Glomerular endothelial cell (primary cell): ENCODE measurements around the gene ACSL5. TPM values are rescaled to one million over a fixed set of nuclear protein-coding genes. Genes with fewer than 3 reads are reported as not detected.

ENCODE experiments used
- DNase-seq: peaks from one replicate; pipeline ENCODE4 v3.0.0-alpha.2; 2011; ENCODE audit warnings: low read depth, low spot score; ENCODE audit errors: extremely low read depth
- total RNA-seq: library from RNA; depleted of rRNA; stranded (reverse); fragments of >200 nt; gene quantifications from 2 replicates; pipeline ENCODE4 v1.2.3, GENCODE V29; 2015

The ACSL5 gene
- 22.5 and 24.7 TPM in 2 replicates for total RNA-seq

- no peak for DNase-seq
These were observed at the start of gene ACSL5 for GRCh38 chr10:112373912-112374338. TSS of gene ACSL5 (plus strand) at chr10:112374116. CDS start at chr10:112394947, 20,831 bp downstream.

- no peak for DNase-seq
These were observed 46.2 kb upstream of the ACSL5 start for GRCh38 chr10:112327678-112328077.

DNA sequence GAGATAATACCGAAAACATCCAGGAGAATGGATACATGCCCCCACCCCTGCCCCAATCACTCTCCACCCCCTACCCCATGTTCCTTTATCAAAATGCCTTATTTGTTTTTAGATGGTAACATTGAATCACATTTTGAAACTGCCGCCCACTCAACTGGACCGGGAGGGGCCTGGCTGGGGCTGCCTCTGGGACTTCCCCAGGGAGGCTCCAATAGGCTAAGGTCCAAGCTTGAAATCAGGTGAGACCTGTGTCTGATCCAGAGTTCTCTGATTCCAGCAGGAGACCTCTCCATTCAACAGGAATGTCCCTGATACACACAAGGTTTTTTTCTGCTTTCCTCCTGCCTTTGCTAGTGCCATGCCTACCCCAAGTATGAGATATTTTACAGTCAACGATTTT is 43.8 kb upstream of the ACSL5 start:
- no peak for DNase-seq

DNA sequence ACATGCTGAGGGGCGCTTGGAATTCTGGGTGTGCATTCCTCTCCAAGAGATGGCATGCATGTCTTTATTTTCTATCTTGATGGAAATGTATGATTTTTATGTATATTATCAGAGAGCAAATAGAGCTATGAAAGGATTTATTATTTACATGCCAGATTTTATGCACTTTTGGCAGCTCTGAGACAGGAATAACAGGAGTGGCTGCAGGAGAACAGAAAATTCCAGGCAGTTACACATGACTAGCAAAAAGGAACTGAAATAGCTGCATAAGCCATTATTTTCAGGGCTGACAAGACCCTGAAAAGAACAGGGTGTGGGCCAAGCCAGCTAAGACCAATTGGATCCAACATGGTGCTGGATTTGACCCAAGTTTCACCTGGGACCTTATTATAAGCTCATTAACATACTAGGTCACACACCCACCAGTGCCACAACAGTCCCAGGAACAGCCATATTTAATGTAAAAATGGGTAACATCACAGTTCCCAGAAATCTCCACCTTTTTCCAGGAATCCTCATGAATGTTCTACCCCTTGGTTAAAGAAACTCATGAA is 43.2 kb upstream of the ACSL5 start:
- DNase-seq: no peak

DNA sequence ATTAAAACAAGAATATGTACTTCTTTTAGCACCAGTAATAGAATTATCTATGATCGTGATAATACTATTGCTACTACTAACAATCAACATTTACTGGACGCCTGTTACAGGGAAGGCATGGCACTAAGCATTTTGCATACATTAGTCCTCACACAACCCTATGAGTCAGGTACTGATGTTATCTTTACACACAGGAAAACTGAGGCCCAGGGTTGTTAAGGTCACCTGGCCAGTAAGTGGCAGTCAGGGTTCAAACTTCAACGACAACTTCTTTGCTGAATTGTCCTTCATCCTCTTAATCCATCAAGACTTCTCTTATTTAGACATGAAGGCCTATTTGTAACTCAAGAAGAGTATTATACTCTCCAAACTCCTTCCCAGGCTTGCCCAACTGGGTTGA is 41.9 kb upstream of the ACSL5 start:
- DNase-seq: no peak

DNA sequence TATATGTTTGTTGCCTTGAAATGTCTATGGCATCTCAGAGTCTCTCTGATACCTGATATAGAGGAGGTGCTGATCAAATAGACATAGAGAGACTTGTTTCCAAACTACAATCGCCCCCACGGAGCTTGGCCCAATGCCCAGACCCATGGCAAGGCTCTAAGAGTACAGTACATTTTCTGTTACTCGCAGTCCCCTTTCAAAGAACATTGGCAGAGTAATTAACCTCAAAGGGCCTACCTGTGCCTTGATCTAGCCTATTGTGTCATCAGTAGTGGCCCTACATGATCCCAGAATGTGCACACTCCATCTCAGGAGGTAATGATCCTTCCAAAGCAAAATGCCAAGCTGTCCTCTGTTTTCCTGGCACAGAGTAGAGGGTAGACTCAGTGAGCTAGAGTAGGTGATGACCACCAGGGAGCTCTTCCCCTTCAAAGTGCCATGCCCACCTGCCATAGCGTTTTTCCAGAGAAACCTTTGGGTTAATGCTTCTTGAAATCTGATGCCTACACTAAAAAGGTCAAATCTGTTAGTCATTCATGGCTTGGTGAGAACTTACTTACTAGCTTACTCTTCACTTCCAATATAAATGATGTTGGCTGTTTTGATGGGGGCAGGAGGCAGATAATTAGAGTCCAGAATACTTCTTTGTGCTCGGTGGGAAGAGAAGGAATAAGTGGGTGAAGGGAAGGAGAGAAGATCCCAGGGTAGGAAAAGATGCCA is 41.2 kb upstream of the ACSL5 start:
- DNase-seq: no peak

DNA sequence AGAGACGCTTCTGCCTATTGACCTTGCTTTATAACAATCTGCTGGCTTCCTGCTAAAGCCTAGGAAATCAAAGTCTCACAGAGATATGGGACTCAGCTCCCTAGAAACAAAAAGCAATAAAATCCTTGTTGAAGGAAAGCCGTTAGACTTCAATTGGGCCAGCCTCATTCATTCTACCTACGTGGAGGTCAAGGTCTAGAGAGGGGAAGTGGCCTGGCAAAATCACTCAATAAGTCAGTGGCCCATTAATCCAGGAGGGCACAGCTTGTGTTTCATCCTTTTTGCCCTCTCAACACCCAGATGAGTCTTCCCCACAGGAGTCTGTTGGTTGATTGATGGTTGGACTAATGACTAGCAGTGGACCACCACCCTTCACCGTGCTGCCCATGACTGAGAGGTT is 40.5 kb upstream of the ACSL5 start:
- DNase-seq: no peak

GRCh38 chr10:112335111-112335867 is 38.6 kb upstream of the ACSL5 start:
- DNase-seq: no peak

- DNase-seq: no peak
These were observed 38.0 kb upstream of the ACSL5 start for GRCh38 chr10:112335868-112336265.

- no peak for DNase-seq
These were observed 37.2 kb upstream of the ACSL5 start for GRCh38 chr10:112336556-112337201.

DNA sequence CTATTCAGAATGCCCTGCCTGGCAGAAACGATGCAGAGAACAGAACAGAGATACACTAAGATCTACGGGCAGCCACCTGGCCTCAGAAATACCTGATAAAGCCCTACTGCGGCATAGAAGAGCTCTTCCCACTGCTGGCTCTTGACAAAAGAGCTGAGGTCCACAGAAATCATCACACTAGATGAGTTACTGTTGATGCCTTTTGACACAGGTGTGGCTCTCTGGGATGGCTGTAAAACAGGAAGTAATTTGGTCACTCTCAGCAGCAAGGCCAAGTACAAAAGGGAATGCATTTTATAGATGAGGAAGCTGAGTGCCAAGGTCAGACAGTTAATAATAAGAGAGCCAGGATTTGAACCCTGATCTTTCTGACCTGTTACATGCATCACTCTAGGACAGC is 35.0 kb upstream of the ACSL5 start:
- no peak for DNase-seq

- no peak for DNase-seq
These were observed 33.3 kb upstream of the ACSL5 start for GRCh38 chr10:112340601-112341000.

- no peak for DNase-seq
These were observed 30.7 kb upstream of the ACSL5 start for GRCh38 chr10:112343056-112343806.

DNA sequence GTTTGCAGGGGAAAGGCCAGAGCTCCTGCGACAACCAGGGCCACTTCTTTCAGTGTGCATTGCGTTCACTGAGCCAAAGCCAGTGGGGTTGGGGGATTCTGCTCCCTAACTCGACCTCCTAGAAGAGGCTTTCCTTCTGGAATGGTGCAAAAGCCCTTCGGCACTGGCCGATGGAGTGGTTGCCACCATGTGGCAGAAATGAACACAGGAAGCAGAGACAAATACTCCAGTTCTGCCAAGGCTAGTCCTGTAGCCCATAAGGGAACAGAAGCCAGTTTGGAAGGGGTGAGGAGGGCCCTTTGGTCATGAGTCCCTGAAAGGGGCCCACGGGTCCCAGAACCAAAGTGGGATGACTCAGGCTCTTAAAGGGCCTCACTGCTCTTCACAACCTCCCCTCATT is 29.7 kb upstream of the ACSL5 start:
- DNase-seq: no peak

GRCh38 chr10:112345202-112345601 is 28.7 kb upstream of the ACSL5 start:
- DNase-seq: no peak

DNA sequence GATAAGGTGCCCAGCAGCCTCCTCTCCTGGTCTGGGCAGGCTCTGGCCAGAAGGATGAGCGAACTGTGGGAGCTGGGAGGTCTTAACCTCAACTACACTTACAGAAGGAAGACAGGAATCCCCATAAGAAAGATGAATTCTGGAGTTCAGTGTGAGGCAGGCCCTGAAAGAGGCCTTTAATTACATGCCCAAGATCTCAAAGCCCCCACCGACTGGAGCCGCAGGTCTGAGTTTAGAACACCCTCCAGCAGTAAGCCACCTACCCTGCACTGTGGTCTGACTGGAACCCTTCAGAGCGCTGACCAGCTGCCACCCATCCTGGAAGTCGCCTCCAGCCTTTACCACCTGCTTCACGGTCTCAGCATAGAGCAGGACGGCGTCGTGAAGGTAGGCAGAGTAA is 28.2 kb upstream of the ACSL5 start:
- DNase-seq: no peak

DNA sequence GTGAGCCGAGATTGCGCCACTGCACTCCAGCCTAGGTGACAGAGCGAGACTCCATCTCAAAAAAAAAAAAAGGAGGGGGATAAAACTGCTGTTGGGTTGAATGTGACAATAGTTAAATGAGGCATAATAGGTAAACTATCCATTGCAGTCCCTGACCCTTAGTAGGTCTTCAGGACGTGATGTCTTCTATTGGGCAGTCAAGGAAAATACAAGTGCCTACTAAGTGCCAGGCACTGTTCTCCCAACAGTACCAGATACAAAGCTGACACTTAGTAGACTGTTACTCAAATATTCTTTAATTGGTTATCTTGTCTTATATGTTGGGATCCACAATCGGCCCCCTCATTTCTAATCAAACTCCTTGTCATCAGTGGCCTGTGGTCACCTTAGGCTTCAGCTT is 27.1 kb upstream of the ACSL5 start:
- no peak for DNase-seq

GRCh38 chr10:112347709-112348671 is 25.9 kb upstream of the ACSL5 start:
- no peak for DNase-seq

DNA sequence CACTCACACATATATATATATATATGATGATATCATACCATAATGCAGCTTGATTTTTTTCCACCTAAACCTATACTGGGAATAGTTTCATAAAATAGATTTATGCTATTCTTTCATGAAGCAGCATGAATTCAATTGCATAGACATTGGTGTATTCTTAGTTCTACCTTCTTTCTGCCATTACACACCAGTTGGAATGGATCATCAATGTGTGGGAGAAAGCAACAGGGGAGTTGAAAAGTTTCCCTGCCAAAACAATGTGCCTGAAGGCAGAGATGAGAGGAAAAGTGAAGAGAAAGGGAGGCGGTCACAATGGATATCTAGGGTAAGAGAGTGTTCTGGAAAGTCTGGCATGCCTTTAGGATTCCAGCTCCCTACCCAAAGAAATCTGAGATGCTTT is 25.2 kb upstream of the ACSL5 start:
- no peak for DNase-seq
